A549 (cell line): ENCODE data around the gene SYT1.

ENCODE experiments used
- CEBPB ChIP-seq, 2 experiments: fragments of >200 bp in 1 of 2; sonication (Bioruptor Twin) in 1 of 2; formaldehyde crosslinking in 1 of 2; IDR thresholded peaks; 2 replicates each; pipeline ENCODE4 v1.6.1; 2012 to 2016
- EP300 ChIP-seq, 2 experiments: fragments of >200 bp; sonication (Bioruptor Twin); formaldehyde crosslinking; IDR thresholded peaks; 2 replicates in 1 of 2; 3 replicates in 1 of 2; pipeline ENCODE4 v1.6.1; 2016 to 2017
- HES2 ChIP-seq: fragments of >200 bp; sonication (Bioruptor Twin); formaldehyde crosslinking; IDR thresholded peaks from 2 replicates; pipeline ENCODE4 v1.6.1; 2016
- JUN ChIP-seq, 2 experiments: fragments of >200 bp; sonication (Bioruptor Twin); formaldehyde crosslinking; IDR thresholded peaks; 2 replicates in 1 of 2; 3 replicates in 1 of 2; pipeline ENCODE4 v1.6.1; 2016 to 2017
- KDM1A ChIP-seq: fragments of 200-600 bp; sonication (generic); IDR thresholded peaks from 2 replicates; pipeline ENCODE4 v1.6.1; 2016; ENCODE audit warnings: low read depth, mild to moderate bottlenecking
- PBX3 ChIP-seq: IDR thresholded peaks from 2 replicates; pipeline ENCODE4 v1.6.1; 2012
- POLR2A ChIP-seq: IDR thresholded peaks from 2 replicates; pipeline ENCODE4 v1.6.1; 2012; ENCODE audit warnings: mild to moderate bottlenecking, low read length
- RCOR1 ChIP-seq: fragments of 150-350 bp; IDR thresholded peaks from 2 replicates; pipeline ENCODE4 v1.6.1; 2014; ENCODE audit warnings: antibody characterized with exemption, low read length, low read depth
- SREBF2 ChIP-seq: fragments of 450-650 bp; IDR thresholded peaks from 2 replicates; pipeline ENCODE4 v1.6.1; 2014; ENCODE audit warnings: mild to moderate bottlenecking, moderate library complexity
- ZFP36 ChIP-seq: fragments of 450-650 bp; IDR thresholded peaks from 2 replicates; pipeline ENCODE4 v1.6.1; 2014; ENCODE audit warnings: borderline replicate concordance; ENCODE audit not compliant: partially characterized antibody
- TF ChIP-seq, protein P1 (sequence below): fragments of >200 bp; sonication (Bioruptor Twin); formaldehyde crosslinking; IDR thresholded peaks from 3 replicates; pipeline ENCODE4 v1.5.1; 2016

DNA sequence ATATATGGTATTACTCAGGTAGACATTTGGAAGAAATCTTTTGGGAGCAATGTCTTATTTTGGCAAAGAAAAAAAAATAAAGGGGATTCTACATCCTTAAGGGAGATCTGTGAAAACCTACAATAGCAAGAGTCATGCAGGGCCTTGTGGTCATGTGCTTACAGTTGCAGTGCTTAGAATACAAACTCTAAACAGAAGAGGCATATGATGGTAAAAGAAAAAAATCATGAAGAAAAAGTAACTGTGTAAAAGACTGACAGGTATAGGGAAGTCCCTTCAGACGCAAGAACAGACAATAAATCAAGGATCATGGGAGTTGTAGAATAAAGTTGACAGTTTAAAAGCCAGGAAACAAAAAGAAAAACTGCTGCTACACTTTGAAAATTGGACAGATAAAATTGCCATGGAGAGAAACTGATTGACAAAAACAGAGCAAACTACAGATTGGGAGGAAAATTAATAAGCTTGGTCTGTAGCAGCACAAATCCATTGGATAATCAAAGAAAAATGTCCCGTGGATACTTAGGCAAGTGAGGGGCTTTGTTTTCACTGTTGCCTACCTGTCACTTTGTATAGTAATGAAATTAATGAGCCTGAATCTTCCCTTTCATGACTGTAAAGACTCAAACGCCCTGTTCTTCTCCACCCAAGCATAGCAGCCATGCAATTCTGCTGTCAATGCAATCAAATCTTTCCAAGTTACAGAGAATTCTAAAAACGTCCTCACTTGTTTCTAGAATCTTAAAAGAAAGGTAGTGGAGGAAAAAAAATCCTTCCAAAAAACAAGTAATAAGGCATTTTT, 402.0 kb downstream of the SYT1 start:
- no peak for TF ChIP-seq POLR2A
- TF ChIP-seq, protein P1, sequence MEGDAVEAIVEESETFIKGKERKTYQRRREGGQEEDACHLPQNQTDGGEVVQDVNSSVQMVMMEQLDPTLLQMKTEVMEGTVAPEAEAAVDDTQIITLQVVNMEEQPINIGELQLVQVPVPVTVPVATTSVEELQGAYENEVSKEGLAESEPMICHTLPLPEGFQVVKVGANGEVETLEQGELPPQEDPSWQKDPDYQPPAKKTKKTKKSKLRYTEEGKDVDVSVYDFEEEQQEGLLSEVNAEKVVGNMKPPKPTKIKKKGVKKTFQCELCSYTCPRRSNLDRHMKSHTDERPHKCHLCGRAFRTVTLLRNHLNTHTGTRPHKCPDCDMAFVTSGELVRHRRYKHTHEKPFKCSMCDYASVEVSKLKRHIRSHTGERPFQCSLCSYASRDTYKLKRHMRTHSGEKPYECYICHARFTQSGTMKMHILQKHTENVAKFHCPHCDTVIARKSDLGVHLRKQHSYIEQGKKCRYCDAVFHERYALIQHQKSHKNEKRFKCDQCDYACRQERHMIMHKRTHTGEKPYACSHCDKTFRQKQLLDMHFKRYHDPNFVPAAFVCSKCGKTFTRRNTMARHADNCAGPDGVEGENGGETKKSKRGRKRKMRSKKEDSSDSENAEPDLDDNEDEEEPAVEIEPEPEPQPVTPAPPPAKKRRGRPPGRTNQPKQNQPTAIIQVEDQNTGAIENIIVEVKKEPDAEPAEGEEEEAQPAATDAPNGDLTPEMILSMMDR, result no peak
- TF ChIP-seq JUN (IDR thresholded peaks at IDR 0.05), result no peak
- TF ChIP-seq ZFP36, result no peak
- no peak for TF ChIP-seq EP300 (IDR thresholded peaks at IDR 0.05)
- no peak for TF ChIP-seq RCOR1
- no peak for TF ChIP-seq HES2
- no peak for TF ChIP-seq SREBF2
- TF ChIP-seq CEBPB (IDR thresholded peaks at IDR 0.05), result no peak
- TF ChIP-seq PBX3, result no peak
- no peak for TF ChIP-seq KDM1A
